ENCODE results near the gene TICAM2.
"Not testable (repeated sequence)": the region's sequence is repeated elsewhere in the genome, so short reads cannot be mapped to it uniquely, and the experiment has no call there.

Gene TICAM2, protein sequence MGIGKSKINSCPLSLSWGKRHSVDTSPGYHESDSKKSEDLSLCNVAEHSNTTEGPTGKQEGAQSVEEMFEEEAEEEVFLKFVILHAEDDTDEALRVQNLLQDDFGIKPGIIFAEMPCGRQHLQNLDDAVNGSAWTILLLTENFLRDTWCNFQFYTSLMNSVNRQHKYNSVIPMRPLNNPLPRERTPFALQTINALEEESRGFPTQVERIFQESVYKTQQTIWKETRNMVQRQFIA
- total RNA-seq: 0.73 to 6.7 (median 1.9) reads per million in 17 experiments

DNA sequence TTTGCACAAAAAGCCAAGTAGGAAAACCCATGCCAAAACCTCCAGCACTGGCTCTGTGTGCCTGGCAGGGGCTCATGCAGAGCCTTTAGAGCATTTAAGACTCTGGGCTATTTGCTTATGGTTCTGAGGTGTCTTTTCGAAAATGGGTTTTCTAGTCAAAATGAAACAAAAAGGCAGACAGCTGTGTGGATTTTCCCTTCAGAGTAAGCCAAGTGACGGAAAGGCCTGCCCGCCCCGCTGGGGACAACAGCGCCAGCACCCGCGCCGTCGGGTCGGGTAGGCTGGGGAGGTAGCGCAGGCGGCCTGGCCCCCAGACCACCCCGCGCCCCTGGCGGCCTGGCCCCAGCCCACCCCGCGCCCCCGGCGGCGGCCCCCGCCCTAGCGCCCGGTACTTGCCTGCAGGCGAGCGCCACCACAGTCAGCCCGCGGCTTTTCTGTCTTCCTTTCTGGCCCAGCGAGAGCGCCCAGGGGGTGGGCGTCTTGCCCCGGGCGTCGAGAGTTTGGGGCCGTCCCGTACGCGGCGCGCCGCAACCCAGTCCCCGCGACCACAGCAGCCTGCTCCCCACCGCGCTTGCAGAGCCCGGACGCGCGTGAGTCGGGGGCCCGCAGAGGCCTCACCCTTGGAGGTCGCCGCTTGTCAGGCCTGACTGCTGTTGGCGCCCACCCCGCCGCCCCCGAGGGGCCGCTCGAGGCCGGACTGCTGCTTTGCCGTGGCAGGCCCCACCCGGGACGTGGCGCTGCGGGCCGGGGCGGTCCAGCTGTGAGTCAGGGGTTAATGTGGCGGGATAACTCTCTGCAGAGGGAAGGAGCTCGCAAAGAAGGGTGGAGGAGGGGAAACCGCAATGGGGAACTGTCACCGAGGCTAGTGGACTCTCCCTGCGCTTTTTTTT lies at the start of gene TICAM2:
Gene TICAM2, minus strand, starts transcription at position 779 of the 890 bp plus-strand sequence. CDS start 21,223 bp downstream, outside the sequence.
- peak; percentile 76 to 90 (median 89) for DNase-seq

DNA sequence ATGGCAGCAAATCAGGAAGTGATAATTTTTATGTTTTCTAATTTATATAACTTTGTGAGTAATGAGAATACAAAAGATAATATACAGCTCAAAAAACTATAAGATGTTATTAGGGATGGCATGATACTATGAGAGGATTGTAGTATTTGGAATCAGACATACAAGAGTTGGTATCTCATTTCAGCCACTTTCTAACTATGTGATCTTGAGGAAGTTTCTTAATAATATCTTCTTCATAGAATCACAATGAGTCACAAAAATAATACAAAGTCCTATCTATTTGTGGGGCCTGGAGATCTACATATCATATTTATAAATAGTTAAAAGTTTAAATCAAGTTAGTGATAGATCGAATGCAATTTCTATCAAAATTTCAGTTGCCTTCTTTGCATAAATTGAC lies 47.3 kb upstream of the TICAM2 start:
- DNase-seq: no peak

DNA sequence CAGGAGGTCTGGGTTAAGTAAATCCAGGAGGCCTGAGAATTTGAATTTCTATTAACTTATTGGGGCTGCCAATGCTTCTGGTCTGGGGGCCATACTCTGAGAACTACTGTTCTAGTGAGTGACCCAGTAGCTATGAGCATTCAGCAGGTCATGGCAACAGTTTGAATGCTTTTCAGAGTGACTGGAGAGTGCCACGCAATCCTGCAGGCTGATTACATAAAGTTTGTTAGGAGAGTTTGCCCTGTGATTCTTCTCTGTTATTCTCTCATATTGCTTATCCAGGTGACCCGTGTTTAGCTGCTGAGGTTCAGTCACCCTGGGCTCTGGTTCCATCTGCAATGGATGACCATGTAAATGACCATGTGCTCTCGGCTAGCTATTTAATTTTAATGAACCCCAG lies 45.8 kb upstream of the TICAM2 start:
- no peak for DNase-seq

GRCh38 chr5:115645386-115645785 lies 43.1 kb upstream of the TICAM2 start:
- not testable (repeated sequence) for DNase-seq

DNA sequence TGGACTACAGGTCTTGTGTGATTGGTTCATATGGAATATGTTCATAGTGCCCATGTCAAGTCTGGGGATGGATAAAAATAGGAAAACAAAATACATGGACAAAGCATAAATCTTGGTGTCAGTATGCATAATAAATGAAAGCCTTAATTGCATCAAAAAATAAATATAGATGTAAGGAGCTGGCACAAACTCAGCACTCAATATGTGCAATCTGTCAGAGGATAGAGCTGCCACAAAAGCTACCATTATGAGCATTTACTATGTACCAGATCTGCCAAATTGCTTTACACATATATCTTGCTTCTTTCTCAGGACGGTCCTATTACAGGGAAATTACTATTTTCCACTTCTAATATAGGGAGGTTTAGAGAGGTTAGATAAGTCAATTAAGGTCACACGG lies 41.8 kb upstream of the TICAM2 start:
- DNase-seq: no peak

DNA sequence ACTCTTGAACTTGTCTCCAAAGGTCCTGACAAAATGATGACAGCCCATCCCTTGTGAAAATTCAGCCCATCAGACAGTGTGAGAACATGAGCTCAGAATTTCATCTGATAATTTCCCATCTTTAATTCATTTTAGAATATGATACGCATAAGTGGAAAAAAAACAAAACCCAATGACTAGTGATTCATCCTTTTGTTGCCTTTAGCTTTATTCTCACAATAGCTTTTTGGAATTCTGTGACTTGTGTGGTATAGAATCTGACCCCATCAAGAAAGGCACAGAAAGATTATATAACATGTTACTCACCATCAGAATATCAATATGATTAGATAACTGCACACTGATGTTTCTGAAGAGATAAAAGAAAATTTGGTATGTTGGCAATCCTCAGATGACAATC lies 39.7 kb upstream of the TICAM2 start:
- DNase-seq: no peak

DNA sequence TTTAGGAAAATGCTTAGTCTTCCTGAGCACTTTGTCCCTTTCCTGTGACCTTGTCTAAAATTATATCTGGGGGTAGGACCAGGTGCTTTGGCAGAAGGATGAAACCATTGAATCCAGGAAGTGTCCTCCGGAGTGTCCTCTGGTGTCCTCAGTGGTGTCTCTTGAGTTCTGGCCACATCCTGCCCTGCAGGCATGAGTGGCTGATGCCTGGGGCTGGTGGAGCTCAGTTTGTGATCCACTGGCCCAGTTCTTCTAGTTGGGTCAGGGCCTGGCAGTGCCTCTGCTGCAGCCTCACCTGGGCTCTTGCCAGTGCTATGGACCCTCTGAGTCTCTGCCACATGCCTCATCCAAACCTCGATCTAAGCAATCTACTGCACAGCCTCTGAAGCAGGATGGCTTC lies 38.0 kb upstream of the TICAM2 start:
- DNase-seq: no peak

- no peak for DNase-seq
Measured at GRCh38 chr5:115639377-115639776, 37.1 kb upstream of the TICAM2 start.

- no peak for DNase-seq
Measured at GRCh38 chr5:115637507-115637906, 35.2 kb upstream of the TICAM2 start.

DNA sequence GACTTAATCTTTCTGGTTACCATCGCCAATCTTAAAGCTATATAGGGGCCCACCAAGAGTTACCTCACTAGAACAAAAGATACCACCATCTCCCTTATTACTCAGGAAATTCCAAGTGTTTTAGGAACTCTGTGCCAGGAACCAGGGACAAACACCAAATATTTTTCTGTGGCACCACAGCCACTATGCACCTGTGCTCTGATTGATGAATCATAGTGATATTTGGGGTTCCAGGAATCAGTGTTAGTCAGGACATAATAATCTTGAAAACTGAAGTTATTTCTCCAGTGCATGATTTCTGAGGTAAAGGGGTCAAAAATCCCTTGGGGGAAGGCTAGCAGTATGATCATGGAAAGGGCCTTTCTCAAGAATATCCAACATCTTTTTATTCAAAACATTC lies 33.7 kb upstream of the TICAM2 start:
- no peak for DNase-seq

DNA sequence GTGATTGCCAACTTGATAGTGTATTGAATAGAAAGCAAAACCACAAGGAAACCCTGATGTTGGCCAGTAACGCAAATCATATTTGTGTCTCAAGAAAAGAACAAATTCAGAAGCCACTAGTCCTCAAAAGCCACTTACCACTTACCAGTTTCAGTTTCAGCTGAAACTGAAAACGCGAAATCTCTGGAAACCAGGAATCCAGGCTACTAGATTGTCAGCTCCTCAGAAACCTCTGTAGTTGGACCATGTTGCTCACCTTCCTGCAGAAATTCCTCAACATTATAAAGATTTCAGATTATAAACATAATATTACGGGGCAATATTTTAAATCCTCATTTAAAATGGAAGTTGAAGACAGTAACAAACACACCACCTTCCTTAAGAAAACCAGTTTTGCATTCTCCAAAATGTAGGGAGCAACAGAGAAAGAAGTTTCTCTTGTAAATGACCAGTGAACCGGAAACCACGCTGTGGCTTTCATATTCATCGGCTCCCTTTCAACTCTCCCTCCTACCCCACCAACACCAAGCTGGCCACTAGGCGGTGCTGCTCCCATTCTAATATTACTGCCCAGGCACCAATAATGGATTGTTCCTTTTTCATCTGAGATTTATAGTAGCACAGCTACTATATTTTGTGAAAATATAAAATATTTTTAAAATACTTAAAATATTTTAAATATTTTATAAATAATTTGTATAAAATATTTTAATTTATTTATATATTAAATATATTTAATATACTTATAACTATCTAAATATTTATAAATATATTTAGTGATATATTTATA lies 32.3 kb upstream of the TICAM2 start:
- peak; percentile 90 to 93 (median 93) for DNase-seq

- DNase-seq: no peak
Measured at GRCh38 chr5:115629903-115630302, 27.6 kb upstream of the TICAM2 start.

GRCh38 chr5:115627295-115627865 lies 25.1 kb upstream of the TICAM2 start:
- DNase-seq: peak; percentile 46 to 66 (median 48)

DNA sequence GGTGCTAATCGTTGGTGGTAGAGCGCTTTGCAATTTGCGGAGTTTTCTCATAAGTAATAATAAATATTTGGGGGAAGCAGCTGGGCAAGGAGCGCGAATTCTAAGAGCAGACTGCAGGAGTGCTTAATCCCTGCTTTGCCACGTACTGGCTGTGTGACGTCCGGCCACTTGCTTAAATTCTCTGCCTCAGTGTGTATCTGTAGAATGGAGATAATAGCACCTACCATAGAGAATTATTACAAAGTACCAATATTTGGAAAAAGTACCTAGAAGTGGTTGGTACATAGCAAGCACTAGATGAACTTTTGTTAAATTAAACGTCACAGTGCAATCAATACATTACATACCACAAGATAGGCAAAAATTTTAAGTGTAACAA lies 24.2 kb upstream of the TICAM2 start:
- no peak for DNase-seq

DNA sequence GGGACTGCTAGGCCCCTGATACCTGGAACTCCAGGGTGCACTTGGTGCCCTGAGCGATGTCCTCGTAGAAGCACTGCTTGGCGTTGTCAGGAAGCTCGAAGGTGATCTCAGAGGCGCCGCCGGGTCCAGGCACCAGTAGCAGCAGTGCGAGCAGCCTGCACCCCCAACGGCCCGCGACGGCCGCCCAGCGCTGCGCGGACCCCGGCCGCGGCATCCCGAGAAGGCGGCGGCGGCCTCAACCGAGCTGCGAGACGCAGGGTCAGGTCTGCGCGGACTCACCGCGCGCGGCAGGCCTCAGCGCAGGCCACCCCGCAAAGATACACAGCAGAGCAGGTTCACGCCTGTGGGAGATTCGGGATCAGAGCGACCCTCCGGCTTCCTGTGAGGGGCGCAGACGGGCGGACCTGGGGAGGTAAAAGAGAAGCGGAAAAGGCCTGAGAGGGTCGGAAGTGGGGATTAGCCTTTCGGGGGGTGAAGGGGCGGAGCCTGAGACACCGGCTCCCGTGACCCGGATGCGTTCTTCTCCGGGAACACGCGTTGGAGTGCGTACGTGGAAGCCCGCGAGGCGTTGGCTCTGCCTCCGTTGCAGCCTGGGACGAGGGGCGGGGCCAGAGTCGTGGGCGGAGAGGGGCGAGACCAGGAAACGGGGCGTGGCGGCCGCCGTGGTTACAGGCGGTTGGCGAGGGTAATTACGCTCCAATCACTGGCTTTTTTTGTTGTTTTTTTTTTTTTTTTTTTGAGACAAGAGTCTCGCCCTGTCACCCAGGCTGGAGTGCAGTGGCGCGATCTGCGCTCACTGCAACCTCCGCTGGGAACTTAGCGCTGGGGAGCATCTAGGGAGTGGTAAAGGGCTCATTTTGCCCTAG lies 23.5 kb upstream of the TICAM2 start, which contains the start of gene TMED7:
Gene TMED7, minus strand, starts transcription at position 458 of the 866 bp plus-strand sequence. Its CDS starts 244 bp downstream, at position 214.
- peak; percentile 100 for DNase-seq

GRCh38 chr5:115624994-115625393 lies 22.7 kb upstream of the TICAM2 start:
- peak in 2 of 4 experiments; percentile 10 to 25 for DNase-seq

- DNase-seq: no peak
Measured at GRCh38 chr5:115623658-115624057, 21.4 kb upstream of the TICAM2 start.

- DNase-seq: no peak
Measured at GRCh38 chr5:115621365-115621900, 19.2 kb upstream of the TICAM2 start.

DNA sequence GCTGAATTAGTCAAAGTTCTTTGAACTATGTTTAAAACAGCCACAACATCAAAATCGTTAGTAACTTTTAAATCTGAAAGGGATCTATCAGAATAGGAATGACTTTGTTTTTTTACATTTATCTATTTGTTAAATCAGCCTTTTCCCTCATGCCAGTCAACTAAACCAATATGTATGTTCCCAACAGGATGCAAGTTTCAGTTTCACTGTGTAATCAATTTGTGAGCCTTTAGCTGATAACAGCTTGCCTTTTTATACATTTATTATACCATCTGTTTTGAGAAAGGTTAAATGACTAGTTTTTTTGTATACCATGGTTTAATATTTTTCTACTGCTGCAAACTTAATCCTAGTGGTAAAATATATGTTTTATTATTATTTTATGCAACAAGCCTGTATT lies 14.6 kb upstream of the TICAM2 start:
- DNase-seq: no peak

DNA sequence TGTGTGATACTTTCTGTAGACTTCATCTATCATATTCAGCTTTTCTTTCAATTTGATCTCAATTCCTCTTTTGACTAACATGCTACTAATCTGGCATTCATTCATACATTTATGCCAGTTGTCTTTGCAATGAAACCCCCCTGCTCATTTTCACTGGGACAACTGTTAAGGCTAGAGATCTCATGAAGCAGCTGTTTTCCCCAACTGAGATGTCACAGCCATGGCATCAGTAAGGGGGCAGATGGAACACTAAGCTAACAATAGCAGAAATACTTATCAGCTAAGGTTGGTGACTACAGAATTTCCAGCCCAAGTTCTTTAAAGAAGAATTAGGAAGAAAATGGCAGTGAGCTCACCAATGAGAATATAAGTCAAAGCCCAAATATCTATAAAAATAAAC lies 14.2 kb upstream of the TICAM2 start:
- no peak for DNase-seq

GRCh38 chr5:115611873-115612272 lies 9.6 kb upstream of the TICAM2 start:
- DNase-seq: no peak
